ENCODE results near the gene SLC5A5.

Gene SLC5A5

GRCh38 chr19:17926044-17926443 lies 54.3 kb downstream of the SLC5A5 start:
- no peak for DNase-seq

- no peak for DNase-seq
Measured at GRCh38 chr19:17929056-17929455, 57.3 kb downstream of the SLC5A5 start.

GRCh38 chr19:17931532-17932191 lies 59.9 kb downstream of the SLC5A5 start:
- DNase-seq: no peak

GRCh38 chr19:17932485-17933338 lies 61.0 kb downstream of the SLC5A5 start, which contains the start of gene CCDC124:
CCDC124 (plus strand) TSS chr19:17933015; CDS start chr19:17936421, 3,406 bp downstream.
- peak; percentile 94 to 95 for DNase-seq

DNA sequence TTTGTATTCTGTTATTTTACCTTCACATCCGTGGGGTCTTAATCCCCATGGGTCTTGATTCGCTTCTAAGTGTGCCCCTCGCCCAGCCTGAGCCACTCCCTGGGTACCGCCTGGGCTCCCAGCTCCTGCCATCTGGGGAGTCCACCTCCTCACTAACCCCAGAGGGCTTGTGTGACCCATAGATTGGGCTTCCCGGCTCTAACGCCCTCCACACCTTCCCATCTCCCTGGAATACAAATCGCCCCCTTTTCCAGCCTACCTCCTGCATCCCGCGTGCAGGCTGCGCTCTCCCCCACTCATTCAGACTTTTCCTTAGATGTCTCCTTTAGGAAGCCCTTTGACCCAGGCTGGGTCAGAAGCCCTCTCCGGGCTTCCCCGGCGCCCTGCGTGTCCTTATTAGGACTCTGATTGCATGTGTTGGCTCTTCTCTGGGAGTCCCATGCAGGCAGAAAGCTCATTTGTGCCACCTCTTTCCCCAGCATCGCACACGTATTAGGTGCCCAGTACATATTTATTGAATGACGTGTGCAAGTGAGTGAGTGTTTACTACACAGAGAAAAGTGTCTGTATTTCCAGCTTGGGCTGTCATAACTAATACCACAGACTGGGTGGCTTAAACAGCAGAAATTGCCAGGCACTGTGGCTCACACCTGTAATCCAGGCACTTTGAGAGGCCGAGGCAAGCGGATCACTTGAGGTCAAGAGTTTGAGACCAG lies 61.8 kb downstream of the SLC5A5 start:
- DNase-seq: no peak

GRCh38 chr19:17936379-17936778 lies 64.6 kb downstream of the SLC5A5 start:
- DNase-seq: no peak

GRCh38 chr19:17937371-17937900 lies 65.7 kb downstream of the SLC5A5 start:
- DNase-seq: no peak

- peak; percentile 59 to 78 for DNase-seq
Measured at GRCh38 chr19:17938092-17938845, 66.5 kb downstream of the SLC5A5 start.

- no peak for DNase-seq
Measured at GRCh38 chr19:17942181-17942580, 70.4 kb downstream of the SLC5A5 start.

DNA sequence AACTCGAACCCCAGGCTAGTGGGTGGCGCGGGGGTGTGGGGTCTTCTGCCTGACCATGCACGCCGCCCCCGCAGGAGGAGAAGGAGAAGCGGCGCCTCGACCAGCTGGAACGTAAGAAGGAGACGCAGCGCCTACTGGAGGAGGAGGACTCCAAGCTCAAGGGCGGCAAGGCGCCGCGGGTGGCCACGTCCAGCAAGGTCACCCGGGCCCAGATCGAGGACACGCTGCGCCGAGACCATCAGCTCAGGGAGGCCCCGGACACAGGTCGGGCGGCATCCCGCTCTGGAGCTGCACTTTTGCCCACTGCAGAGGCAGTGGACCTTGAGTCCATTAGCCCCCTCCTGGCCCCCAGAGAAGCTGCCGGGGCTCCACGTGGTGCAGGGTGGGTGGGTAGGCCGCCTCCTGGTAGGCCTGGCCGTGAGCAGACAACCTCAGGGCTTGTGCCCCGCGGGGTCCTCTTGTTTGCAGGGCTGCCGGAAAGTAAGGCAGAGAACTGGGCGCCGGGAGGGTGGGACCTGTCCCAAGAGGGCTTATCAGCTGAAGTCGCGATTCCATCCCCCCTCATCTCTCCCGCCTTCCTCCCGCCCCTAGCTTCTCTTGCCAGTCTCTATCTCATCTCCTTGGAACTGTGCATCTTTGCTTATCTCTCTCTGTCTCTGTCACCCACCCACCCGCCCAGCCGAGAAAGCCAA lies 71.0 kb downstream of the SLC5A5 start:
- DNase-seq: no peak

- DNase-seq: no peak
Measured at GRCh38 chr19:17943274-17944221, 71.8 kb downstream of the SLC5A5 start.

GRCh38 chr19:17944301-17944700 lies 72.6 kb downstream of the SLC5A5 start:
- no peak for DNase-seq
